Neural crest cell (in vitro differentiated cells): ENCODE data around the gene ELAC1. TPM values are rescaled to one million over a fixed set of nuclear protein-coding genes. Genes with fewer than 3 reads are reported as not detected.

Experiments
- DNase-seq: peaks from one replicate; pipeline ENCODE4 v3.0.0; 2021; ENCODE audit warnings: low read depth, mixed read lengths, low spot score
- H3K27ac Mint-ChIP-seq: one replicate; pipeline ENCODE4 v1.8.0; 2021; ENCODE audit warnings: mild to moderate bottlenecking, mixed read lengths; ENCODE audit not compliant: unreplicated experiment
- H3K27me3 Mint-ChIP-seq: 2 replicates; pipeline ENCODE4 v1.8.0; 2021; ENCODE audit warnings: low read depth, mild to moderate bottlenecking, mixed read lengths
- H3K36me3 Mint-ChIP-seq: 2 replicates; pipeline ENCODE4 v1.8.0; 2021; ENCODE audit warnings: low read depth, mild to moderate bottlenecking, mixed read lengths
- H3K4me1 Mint-ChIP-seq: 2 replicates; pipeline ENCODE4 v1.8.0; 2021; ENCODE audit warnings: mixed read lengths
- H3K4me3 Mint-ChIP-seq: one replicate; pipeline ENCODE4 v1.8.0; 2021; ENCODE audit warnings: mild to moderate bottlenecking, mixed read lengths
- H3K9me3 Mint-ChIP-seq: 2 replicates; pipeline ENCODE4 v1.8.0; 2021; ENCODE audit warnings: mixed read lengths
- CTCF ChIP-seq: fragments of 200-600 bp; sonication (generic); conservative IDR thresholded peaks from 2 replicates; pipeline ENCODE4 v1.5.0; 2021; ENCODE audit warnings: antibody characterized with exemption, mild to moderate bottlenecking
- total RNA-seq: library from RNA; stranded (reverse); gene quantifications from 2 replicates; pipeline ENCODE4 v1.2.1, GENCODE V29; 2021

Gene ELAC1
- total RNA-seq, 1 donor from 2014 or later = 15.0 TPM

GRCh38 chr18:51011709-51012108 is 43.9 kb downstream of the ELAC1 start:
- Mint-ChIP-seq H3K9me3 (no peaks in the 10 kb centered on the region), H3K36me3 (peaks cover 6% of the 10 kb centered on the region), H3K27ac (no peak overlapping the region), H3K27me3 (no peaks in the 10 kb centered on the region), H3K4me3 (no peak overlapping the region), H3K4me1 (peaks cover under 1% of the 10 kb centered on the region)
- no peak for DNase-seq
- TF ChIP-seq CTCF = no peak

- DNase-seq = no peak
- Mint-ChIP-seq H3K9me3 (no peaks in the 10 kb centered on the region), H3K4me1 (peaks cover 8% of the 10 kb centered on the region), H3K36me3 (peaks cover 6% of the 10 kb centered on the region), H3K27ac (no peak overlapping the region), H3K27me3 (no peaks in the 10 kb centered on the region), H3K4me3 (no peak overlapping the region)
- no peak for TF ChIP-seq CTCF
Observed at GRCh38 chr18:51012441-51012840, 44.6 kb downstream of the ELAC1 start.

GRCh38 chr18:51013259-51013658 is 45.4 kb downstream of the ELAC1 start:
- Mint-ChIP-seq H3K4me3 (no peak overlapping the region), H3K4me1 (peaks cover 11% of the 10 kb centered on the region), H3K27me3 (no peaks in the 10 kb centered on the region), H3K27ac (no peak overlapping the region), H3K9me3 (no peaks in the 10 kb centered on the region), H3K36me3 (peaks cover 6% of the 10 kb centered on the region)
- DNase-seq = no peak
- TF ChIP-seq CTCF = no peak

- H3K27me3 Mint-ChIP-seq = no peaks in the 10 kb centered on the region
- H3K4me3 Mint-ChIP-seq = peak overlapping the region; percentile 39
- no peak for DNase-seq
Observed at GRCh38 chr18:51017140-51017879, 49.5 kb downstream of the ELAC1 start.

GRCh38 chr18:51020536-51020935 is 52.7 kb downstream of the ELAC1 start:
- H3K4me3 Mint-ChIP-seq = no peak overlapping the region
- peaks cover 4% of the 10 kb centered on the region for H3K9me3 Mint-ChIP-seq
- no peak for TF ChIP-seq CTCF
- no peak for DNase-seq
- H3K27ac Mint-ChIP-seq = no peak overlapping the region
- peaks cover 9% of the 10 kb centered on the region for H3K36me3 Mint-ChIP-seq
- H3K27me3 Mint-ChIP-seq = no peaks in the 10 kb centered on the region
- peaks cover 11% of the 10 kb centered on the region for H3K4me1 Mint-ChIP-seq

More at GRCh38 chr18:51017140-51017879, 49.5 kb downstream of the ELAC1 start:
- peaks cover 11% of the 10 kb centered on the region for H3K4me1 Mint-ChIP-seq
- no peak overlapping the region for H3K27ac Mint-ChIP-seq
- no peak for TF ChIP-seq CTCF
- H3K9me3 Mint-ChIP-seq = no peaks in the 10 kb centered on the region
- H3K36me3 Mint-ChIP-seq = peaks cover 6% of the 10 kb centered on the region
